Large intestine (tissue), 12 donors: ENCODE data around the gene TNFRSF1A. TPM values are rescaled to one million over a fixed set of nuclear protein-coding genes. Genes with fewer than 3 reads are reported as not detected.
A peak's percentile ranks its signal among the peaks of the same experiment; 100 is the strongest.

ENCODE experiments used
- DNase-seq, 2 donors: peaks; one replicate each; pipeline versions ENCODE4 v3.0.0 to v3.0.0-alpha.2; 2013
- H3K27ac ChIP-seq: one replicate; pipeline ENCODE4 v1.5.1; 2013; ENCODE audit warnings: low read length
- H3K27me3 ChIP-seq: 2 replicates; pipeline ENCODE4 v1.6.1; 2013; ENCODE audit warnings: low read length; ENCODE audit not compliant: control insufficient read depth, insufficient read depth
- H3K36me3 ChIP-seq: 2 replicates; pipeline ENCODE4 v1.6.1; 2013; ENCODE audit warnings: low read length; ENCODE audit not compliant: control insufficient read depth, insufficient read depth
- H3K4me1 ChIP-seq: one replicate; pipeline ENCODE4 v1.6.1; 2013; ENCODE audit warnings: low read length; ENCODE audit not compliant: control insufficient read depth, insufficient read depth
- H3K4me3 ChIP-seq: one replicate; pipeline ENCODE4 v1.5.1; 2013; ENCODE audit warnings: low read length
- H3K9me3 ChIP-seq: one replicate; pipeline ENCODE4 v1.6.1; 2013; ENCODE audit warnings: mild to moderate bottlenecking, low read depth, low read length, moderate library complexity; ENCODE audit not compliant: control insufficient read depth
- WGBS: methylation state at CpG from one replicate; pipeline ENCODE4 v1.1.5; 2013; ENCODE audit warnings: low lambda C conversion rate; ENCODE audit not compliant: insufficient coverage; 5-methylcytosine and 5-hydroxymethylcytosine counted together
- long read RNA-seq, 11 donors: transcript quantifications; one replicate each; lab custom pipeline, GENCODE V29; 2026
- polyA plus RNA-seq: library from polyadenylated mRNA; unstranded; fragments of 120-200 nt; gene quantifications from one replicate; pipeline ENCODE4 v1.2.1, GENCODE V29; 2013

Gene TNFRSF1A
- 122 TPM for polyA plus RNA-seq
- long read RNA-seq, donor 1, transcript TNFRSF1A-201 (10 exons, 2,223 nt): major isoform, 11 of 13 reads
- long read RNA-seq, donor 1, partial matches to known transcripts: 0 of 13 reads
- long read RNA-seq, donor 1, other reads (novel, unspliced or antisense): 0 of 13 reads
- long read RNA-seq, donor 2, transcript TNFRSF1A-201 (10 exons, 2,223 nt): major isoform, 37 of 72 reads
- long read RNA-seq, donor 2, transcript TNFRSF1A-211 (2 exons, 554 nt): minor isoform, 6 of 72 reads
- long read RNA-seq, donor 2, partial matches to known transcripts: 25 of 72 reads
- long read RNA-seq, donor 2, other reads (novel, unspliced or antisense): 0 of 72 reads
- long read RNA-seq, donor 3: 0 reads
- long read RNA-seq, donor 4, partial matches to known transcripts: 0 of 4 reads
- long read RNA-seq, donor 4, other reads (novel, unspliced or antisense): 0 of 4 reads
- long read RNA-seq, donor 5, transcript TNFRSF1A-201 (10 exons, 2,223 nt): major isoform, 9 of 10 reads
- long read RNA-seq, donor 5, partial matches to known transcripts: 0 of 10 reads
- long read RNA-seq, donor 5, other reads (novel, unspliced or antisense): 0 of 10 reads
- long read RNA-seq, donor 6, transcript TNFRSF1A-211 (2 exons, 554 nt): minor isoform, 5 of 62 reads
- long read RNA-seq, donor 6, transcript TNFRSF1A-201 (10 exons, 2,223 nt): major isoform, 18 of 62 reads
- long read RNA-seq, donor 6, partial matches to known transcripts: 31 of 62 reads
- long read RNA-seq, donor 6, other reads (novel, unspliced or antisense): 0 of 62 reads
- long read RNA-seq, donor 7, partial matches to known transcripts: 0 of 5 reads
- long read RNA-seq, donor 7, other reads (novel, unspliced or antisense): 0 of 5 reads
- long read RNA-seq, donor 8, transcript TNFRSF1A-201 (10 exons, 2,223 nt): major isoform, 30 of 53 reads
- long read RNA-seq, donor 8, partial matches to known transcripts: 20 of 53 reads
- long read RNA-seq, donor 8, other reads (novel, unspliced or antisense): 0 of 53 reads
- long read RNA-seq, donor 9, transcript TNFRSF1A-201 (10 exons, 2,223 nt): major isoform, 11 of 16 reads
- long read RNA-seq, donor 9, partial matches to known transcripts: 0 of 16 reads
- long read RNA-seq, donor 9, other reads (novel, unspliced or antisense): 0 of 16 reads
- long read RNA-seq, donor 10, transcript TNFRSF1A-201 (10 exons, 2,223 nt): major isoform, 31 of 46 reads
- long read RNA-seq, donor 10, partial matches to known transcripts: 8 of 46 reads
- long read RNA-seq, donor 10, other reads (novel, unspliced or antisense): 0 of 46 reads
- long read RNA-seq, donor 11, transcript TNFRSF1A-201 (10 exons, 2,223 nt): major isoform, 21 of 38 reads
- long read RNA-seq, donor 11, partial matches to known transcripts: 14 of 38 reads
- long read RNA-seq, donor 11, other reads (novel, unspliced or antisense): 0 of 38 reads

GRCh38 chr12:6341417-6342139, at the start of gene TNFRSF1A:
Gene TNFRSF1A, minus strand, starts transcription at chr12:6342076. Its CDS starts 262 bp downstream, at chr12:6341814.
- WGBS: 0% methylated on average over 2 of the region's 21 CpGs
- Histone ChIP-seq H3K27me3 (no peaks in the 10 kb centered on the region), H3K36me3 (peaks cover 3% of the 10 kb centered on the region), H3K4me1 (peaks cover 72% of the 10 kb centered on the region), H3K9me3 (no peaks in the 10 kb centered on the region), H3K4me3 (peak within 1 kb of the TSS; percentile 93), H3K27ac (peak within 1 kb of the TSS; percentile 99)
- DNase-seq: peak; percentile 80 to 89

GRCh38 chr12:6391013-6391412, 49.1 kb upstream of the TNFRSF1A start:
- Histone ChIP-seq H3K27ac (no peak overlapping the region), H3K9me3 (no peaks in the 10 kb centered on the region), H3K36me3 (peaks cover 52% of the 10 kb centered on the region), H3K4me1 (peaks cover 13% of the 10 kb centered on the region), H3K4me3 (no peak overlapping the region), H3K27me3 (no peaks in the 10 kb centered on the region)
- no peak for DNase-seq
- WGBS: 89% methylated on average over 3 of the region's 17 CpGs

GRCh38 chr12:6390084-6390799, 48.4 kb upstream of the TNFRSF1A start:
- WGBS: 80% methylated on average over 1 of the region's 15 CpGs
- peaks cover 54% of the 10 kb centered on the region for H3K36me3 ChIP-seq

GRCh38 chr12:6387541-6387940, 45.7 kb upstream of the TNFRSF1A start:
- Histone ChIP-seq H3K4me1 (peaks cover 34% of the 10 kb centered on the region), H3K9me3 (peaks cover 4% of the 10 kb centered on the region), H3K27ac (no peak overlapping the region), H3K36me3 (peaks cover 50% of the 10 kb centered on the region), H3K4me3 (no peak overlapping the region), H3K27me3 (no peaks in the 10 kb centered on the region)
- WGBS: no CpG with 5 or more reads among the region's 7 CpGs
- DNase-seq: no peak

More at GRCh38 chr12:6390084-6390799, 48.4 kb upstream of the TNFRSF1A start:
- no peak overlapping the region for H3K4me3 ChIP-seq
- H3K9me3 ChIP-seq: no peaks in the 10 kb centered on the region
- no peaks in the 10 kb centered on the region for H3K27me3 ChIP-seq
- H3K27ac ChIP-seq: no peak overlapping the region
- no peak for DNase-seq
- H3K4me1 ChIP-seq: peaks cover 15% of the 10 kb centered on the region

- 86% methylated on average over 1 of the region's 1 CpG for WGBS
- Histone ChIP-seq H3K4me3 (no peak overlapping the region), H3K27me3 (no peaks in the 10 kb centered on the region), H3K36me3 (peaks cover 47% of the 10 kb centered on the region), H3K27ac (no peak overlapping the region), H3K4me1 (peaks cover 25% of the 10 kb centered on the region), H3K9me3 (peaks cover 4% of the 10 kb centered on the region)
- DNase-seq: no peak
These were observed 44.6 kb upstream of the TNFRSF1A start for GRCh38 chr12:6386491-6386890.

GRCh38 chr12:6386038-6386437, 44.2 kb upstream of the TNFRSF1A start:
- Histone ChIP-seq H3K4me1 (peaks cover 25% of the 10 kb centered on the region), H3K36me3 (peaks cover 43% of the 10 kb centered on the region), H3K27ac (no peak overlapping the region), H3K9me3 (peaks cover 4% of the 10 kb centered on the region), H3K4me3 (no peak overlapping the region), H3K27me3 (no peaks in the 10 kb centered on the region)
- DNase-seq: no peak
- WGBS: no CpG with 5 or more reads among the region's 11 CpGs

GRCh38 chr12:6384499-6385436, 42.9 kb upstream of the TNFRSF1A start:
- Histone ChIP-seq H3K36me3 (peaks cover 34% of the 10 kb centered on the region), H3K4me3 (peak overlapping the region; percentile 75), H3K27me3 (no peaks in the 10 kb centered on the region), H3K27ac (peak overlapping the region; percentile 92), H3K9me3 (peaks cover 4% of the 10 kb centered on the region), H3K4me1 (peaks cover 25% of the 10 kb centered on the region)
- peak in 1 of 2 donors; percentile 43 for DNase-seq
- WGBS: no CpG with 5 or more reads among the region's 36 CpGs

- Histone ChIP-seq H3K4me1 (peaks cover 25% of the 10 kb centered on the region), H3K36me3 (peaks cover 30% of the 10 kb centered on the region), H3K4me3 (peak within 1 kb of the TSS; percentile 75), H3K27ac (peak within 1 kb of the TSS; percentile 92), H3K9me3 (peaks cover 4% of the 10 kb centered on the region), H3K27me3 (no peaks in the 10 kb centered on the region)
- WGBS: no CpG with 5 or more reads among the region's 62 CpGs
- peak; percentile 93 to 96 for DNase-seq
These were observed 42.0 kb upstream of the TNFRSF1A start, which contains the start of gene LTBR for GRCh38 chr12:6383572-6384498. Gene LTBR, plus strand, starts transcription at chr12:6384162. Its CDS starts 197 bp downstream, at chr12:6384359.
